DMS153 treated with DMSO at 0.1 percent for 48 hours (cell line): ENCODE data around the gene ADAMTSL4.
"Not testable (repeated sequence)": the region's sequence is repeated elsewhere in the genome, so short reads cannot be mapped to it uniquely, and the experiment has no call there.

Experiments
- DNase-seq: peaks from one replicate; lab custom pipeline; 2025; ENCODE audit not compliant: unreplicated experiment; lab: John Stamatoyannopoulos, UW

Gene ADAMTSL4

GRCh38 chr1:150554086-150554452 is 4.9 kb downstream of the ADAMTSL4 start:
- DNase-seq, result no peak

GRCh38 chr1:150555198-150555970 is 6.2 kb downstream of the ADAMTSL4 start:
- no peak for DNase-seq

GRCh38 chr1:150555971-150556865 is 7.0 kb downstream of the ADAMTSL4 start:
- no peak for DNase-seq

- no peak for DNase-seq
These were observed 7.9 kb downstream of the ADAMTSL4 start for GRCh38 chr1:150557065-150557600.

- DNase-seq, result no peak
These were observed 8.6 kb downstream of the ADAMTSL4 start for GRCh38 chr1:150557813-150558212.

GRCh38 chr1:150558303-150558704 is 9.1 kb downstream of the ADAMTSL4 start:
- DNase-seq, result no peak

GRCh38 chr1:150558761-150559655 is 9.8 kb downstream of the ADAMTSL4 start:
- no peak for DNase-seq

GRCh38 chr1:150559656-150560010 is 10.4 kb downstream of the ADAMTSL4 start:
- DNase-seq, result no peak

- peak; percentile 78 for DNase-seq
These were observed 10.8 kb downstream of the ADAMTSL4 start for GRCh38 chr1:150560011-150560438.

GRCh38 chr1:150560576-150561253 is 11.5 kb downstream of the ADAMTSL4 start:
- peak; percentile 94 for DNase-seq

GRCh38 chr1:150561254-150561973 is 12.2 kb downstream of the ADAMTSL4 start:
- DNase-seq, result peak; percentile 94

- DNase-seq, result peak; percentile 82
These were observed 12.8 kb downstream of the ADAMTSL4 start for GRCh38 chr1:150561974-150562445.

GRCh38 chr1:150562446-150563339 is 13.5 kb downstream of the ADAMTSL4 start:
- no peak for DNase-seq

- DNase-seq, result peak; percentile 60
These were observed 14.3 kb downstream of the ADAMTSL4 start for GRCh38 chr1:150563340-150564038.

- DNase-seq, result no peak
These were observed 15.1 kb downstream of the ADAMTSL4 start for GRCh38 chr1:150564051-150564991.

- DNase-seq, result not testable (repeated sequence)
These were observed 16.2 kb downstream of the ADAMTSL4 start for GRCh38 chr1:150565240-150565991.
